ENCODE results near the gene TMEM100.

Gene TMEM100

DNA sequence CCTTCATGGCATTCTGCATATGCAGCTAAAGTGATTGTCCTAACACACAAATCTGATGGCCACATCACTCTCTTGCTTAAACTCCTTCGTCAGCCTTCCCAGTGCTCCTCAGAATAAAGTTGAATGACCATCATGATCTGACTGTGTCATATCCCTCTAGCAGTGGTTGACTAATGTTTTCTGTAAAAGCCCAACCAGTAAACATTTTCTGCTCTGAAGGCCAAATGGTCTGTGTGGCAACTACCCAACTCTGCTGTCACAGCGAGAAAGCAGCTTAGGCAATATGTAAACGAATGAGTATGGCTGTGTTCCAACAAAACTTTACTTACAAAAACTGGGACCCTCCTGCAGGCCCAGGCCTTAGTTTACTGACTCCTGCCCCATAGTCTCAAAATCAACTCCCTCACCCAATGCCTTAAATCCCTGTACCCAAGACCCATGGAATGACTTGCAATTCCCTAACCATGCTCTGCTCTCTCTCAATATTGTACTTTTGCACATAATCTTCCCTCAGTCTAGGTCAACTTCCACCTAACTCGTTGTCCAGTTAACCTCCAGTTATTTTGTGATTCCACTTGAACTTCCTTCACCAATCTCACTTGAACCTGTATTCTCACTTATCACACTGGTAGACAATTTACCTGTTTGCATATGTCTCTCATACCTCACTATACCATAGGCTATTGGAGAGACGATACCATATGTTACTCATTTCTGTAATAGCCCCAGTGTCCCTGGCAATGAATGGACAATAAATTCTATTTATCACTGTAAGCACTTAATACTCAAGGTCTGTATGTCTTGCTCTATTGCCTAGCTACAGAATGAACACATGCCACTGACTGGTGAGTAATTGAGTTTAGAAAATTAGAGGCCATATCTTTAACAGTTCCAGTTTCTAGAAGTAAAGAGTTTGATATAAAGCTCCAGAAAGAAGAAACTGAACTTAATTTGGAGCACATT, 29.1 kb downstream of the TMEM100 start:
- no peaks in the 10 kb centered on the region for H3F3A ChIP-seq (ENCODE audit: low read depth)
- H2AFZ ChIP-seq (ENCODE audit: low read length) = no peak overlapping the region
- no peaks in the 10 kb centered on the region for H4K20me1 ChIP-seq (ENCODE audit: insufficient read depth, low read length, poor library complexity, severe bottlenecking)
- H3K9ac ChIP-seq (ENCODE audit: low read depth, low read length, poor library complexity, severe bottlenecking) = no peak overlapping the region
- H3K36me3 ChIP-seq (ENCODE audit: insufficient read depth, low read length) = no peaks in the 10 kb centered on the region
- no peak overlapping the region for H3K4me2 ChIP-seq (ENCODE audit: low read depth, low read length, poor library complexity, severe bottlenecking)
- no peaks in the 10 kb centered on the region for H3K79me2 ChIP-seq (ENCODE audit: insufficient read depth, low read length)
- peaks cover 16% of the 10 kb centered on the region for H3K27me3 ChIP-seq (ENCODE audit: insufficient read depth, low read length, poor library complexity, severe bottlenecking)
- H3K4me1 ChIP-seq (ENCODE audit: insufficient read depth, low read length, poor library complexity, severe bottlenecking) = no peaks in the 10 kb centered on the region
- H3K9me3 ChIP-seq (ENCODE audit: insufficient read depth, low read depth, low read length) = no peaks in the 10 kb centered on the region
- H3K9me2 ChIP-seq (replicated peaks; ENCODE audit: low read depth, low read length) = no peaks in the 10 kb centered on the region
- H3K4me3 ChIP-seq (ENCODE audit: low read length, poor library complexity, severe bottlenecking) = no peak overlapping the region
- TF ChIP-seq, protein P1, sequence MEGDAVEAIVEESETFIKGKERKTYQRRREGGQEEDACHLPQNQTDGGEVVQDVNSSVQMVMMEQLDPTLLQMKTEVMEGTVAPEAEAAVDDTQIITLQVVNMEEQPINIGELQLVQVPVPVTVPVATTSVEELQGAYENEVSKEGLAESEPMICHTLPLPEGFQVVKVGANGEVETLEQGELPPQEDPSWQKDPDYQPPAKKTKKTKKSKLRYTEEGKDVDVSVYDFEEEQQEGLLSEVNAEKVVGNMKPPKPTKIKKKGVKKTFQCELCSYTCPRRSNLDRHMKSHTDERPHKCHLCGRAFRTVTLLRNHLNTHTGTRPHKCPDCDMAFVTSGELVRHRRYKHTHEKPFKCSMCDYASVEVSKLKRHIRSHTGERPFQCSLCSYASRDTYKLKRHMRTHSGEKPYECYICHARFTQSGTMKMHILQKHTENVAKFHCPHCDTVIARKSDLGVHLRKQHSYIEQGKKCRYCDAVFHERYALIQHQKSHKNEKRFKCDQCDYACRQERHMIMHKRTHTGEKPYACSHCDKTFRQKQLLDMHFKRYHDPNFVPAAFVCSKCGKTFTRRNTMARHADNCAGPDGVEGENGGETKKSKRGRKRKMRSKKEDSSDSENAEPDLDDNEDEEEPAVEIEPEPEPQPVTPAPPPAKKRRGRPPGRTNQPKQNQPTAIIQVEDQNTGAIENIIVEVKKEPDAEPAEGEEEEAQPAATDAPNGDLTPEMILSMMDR (conservative IDR thresholded peaks at IDR 0.05; ENCODE audit: low read length) = no peak
- no peak for TF ChIP-seq EZH2phosphoT487 (IDR thresholded peaks at IDR 0.05; ENCODE audit: borderline replicate concordance)

DNA sequence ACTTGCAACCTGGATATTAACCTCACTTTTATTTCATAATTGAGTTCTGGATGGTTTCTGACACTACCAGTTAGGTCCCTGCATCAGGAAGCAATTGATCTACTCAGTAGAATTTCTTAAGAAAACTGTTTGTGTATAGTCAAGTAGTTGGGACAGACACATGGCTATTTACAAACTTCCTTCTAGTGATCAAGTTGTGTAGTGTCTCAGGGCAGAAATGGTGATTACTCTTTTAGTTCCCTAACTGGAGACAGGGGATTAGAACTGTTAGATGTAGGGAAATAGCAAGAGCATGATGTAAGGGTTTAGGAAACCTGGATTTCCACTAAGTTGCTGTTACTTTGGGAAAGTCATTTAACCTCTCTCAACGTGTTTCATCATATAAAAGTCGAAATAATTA, 30.4 kb downstream of the TMEM100 start:
- H3K27me3 ChIP-seq (ENCODE audit: insufficient read depth, low read length, poor library complexity, severe bottlenecking) = peaks cover 16% of the 10 kb centered on the region
- H3K79me2 ChIP-seq (ENCODE audit: insufficient read depth, low read length) = no peaks in the 10 kb centered on the region
- H2AFZ ChIP-seq (ENCODE audit: low read length) = no peak overlapping the region
- H3K9me2 ChIP-seq (replicated peaks; ENCODE audit: low read depth, low read length) = no peaks in the 10 kb centered on the region
- no peak for TF ChIP-seq EZH2phosphoT487 (IDR thresholded peaks at IDR 0.05; ENCODE audit: borderline replicate concordance)
- TF ChIP-seq, protein P1 (conservative IDR thresholded peaks at IDR 0.05; ENCODE audit: low read length) = no peak
- H3K9ac ChIP-seq (ENCODE audit: low read depth, low read length, poor library complexity, severe bottlenecking) = no peak overlapping the region
- no peaks in the 10 kb centered on the region for H3K4me1 ChIP-seq (ENCODE audit: insufficient read depth, low read length, poor library complexity, severe bottlenecking)
- no peaks in the 10 kb centered on the region for H3F3A ChIP-seq (ENCODE audit: low read depth)
- no peaks in the 10 kb centered on the region; the same call in 1 of the 2 replicates for H3K9me3 ChIP-seq (ENCODE audit: insufficient read depth, low read depth, low read length)
- no peaks in the 10 kb centered on the region for H3K36me3 ChIP-seq (ENCODE audit: insufficient read depth, low read length)
- H4K20me1 ChIP-seq (ENCODE audit: insufficient read depth, low read length, poor library complexity, severe bottlenecking) = no peaks in the 10 kb centered on the region
- no peak overlapping the region for H3K4me2 ChIP-seq (ENCODE audit: low read depth, low read length, poor library complexity, severe bottlenecking)
- H3K4me3 ChIP-seq (ENCODE audit: low read length, poor library complexity, severe bottlenecking) = no peak overlapping the region

DNA sequence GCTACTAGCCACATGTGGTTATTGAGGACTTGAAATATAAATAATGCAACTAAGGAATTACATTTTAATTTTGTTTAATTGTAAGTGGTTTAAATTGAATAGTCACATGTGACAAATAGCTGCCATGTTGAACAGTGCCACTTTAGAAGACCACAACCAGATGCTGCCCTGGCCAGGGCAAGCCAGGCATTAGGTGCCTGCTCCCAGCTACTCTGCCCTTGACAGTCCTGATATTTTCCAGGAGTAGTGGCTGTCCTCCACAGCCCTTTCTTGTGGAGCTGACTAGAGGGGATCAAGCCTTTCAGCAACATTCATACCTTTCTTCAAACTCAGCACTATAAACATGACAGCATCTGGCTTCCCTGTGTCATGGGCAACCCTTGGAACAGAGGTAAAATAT, 31.0 kb downstream of the TMEM100 start:
- Histone ChIP-seq H3K4me1 (ENCODE audit: insufficient read depth, low read length, poor library complexity, severe bottlenecking) (no peaks in the 10 kb centered on the region), H3K36me3 (ENCODE audit: insufficient read depth, low read length) (no peaks in the 10 kb centered on the region), H3K9me2 (replicated peaks; ENCODE audit: low read depth, low read length) (no peaks in the 10 kb centered on the region), H3F3A (ENCODE audit: low read depth) (no peaks in the 10 kb centered on the region), H3K9ac (ENCODE audit: low read depth, low read length, poor library complexity, severe bottlenecking) (no peak overlapping the region), H3K79me2 (ENCODE audit: insufficient read depth, low read length) (no peaks in the 10 kb centered on the region), H4K20me1 (ENCODE audit: insufficient read depth, low read length, poor library complexity, severe bottlenecking) (no peaks in the 10 kb centered on the region), H3K9me3 (ENCODE audit: insufficient read depth, low read depth, low read length) (no peaks in the 10 kb centered on the region; the same call in 1 of the 2 replicates), H3K27me3 (ENCODE audit: insufficient read depth, low read length, poor library complexity, severe bottlenecking) (peaks cover 16% of the 10 kb centered on the region), H2AFZ (ENCODE audit: low read length) (no peak overlapping the region), H3K4me3 (ENCODE audit: low read length, poor library complexity, severe bottlenecking) (no peak overlapping the region), H3K4me2 (ENCODE audit: low read depth, low read length, poor library complexity, severe bottlenecking) (no peak overlapping the region)
- TF ChIP-seq EZH2phosphoT487 (IDR thresholded peaks at IDR 0.05; ENCODE audit: borderline replicate concordance) = no peak
- TF ChIP-seq, protein P1 (conservative IDR thresholded peaks at IDR 0.05; ENCODE audit: low read length) = no peak

Data from Loucy (cell line).